GM19397 (cell line): ENCODE measurements around the gene GJD4.
A peak's percentile ranks its signal among the peaks of the same experiment; 100 is the strongest.

Experiments
- ATAC-seq: cut with Tn5 transposase; IDR thresholded peaks from one replicate; pipeline ENCODE4 v1.9.1; 2021; ENCODE audit warnings: mild to moderate bottlenecking, moderate library complexity; ENCODE audit not compliant: unreplicated experiment

GJD4 gene

GRCh38 chr10:35605191-35605590 is at the start of gene GJD4:
TSS of gene GJD4 (plus strand) at chr10:35605341. CDS start at chr10:35605568, 227 bp downstream.
- no peak for ATAC-seq

- no peak for ATAC-seq
These were observed 48.9 kb upstream of the GJD4 start for GRCh38 chr10:35555962-35556930.

DNA sequence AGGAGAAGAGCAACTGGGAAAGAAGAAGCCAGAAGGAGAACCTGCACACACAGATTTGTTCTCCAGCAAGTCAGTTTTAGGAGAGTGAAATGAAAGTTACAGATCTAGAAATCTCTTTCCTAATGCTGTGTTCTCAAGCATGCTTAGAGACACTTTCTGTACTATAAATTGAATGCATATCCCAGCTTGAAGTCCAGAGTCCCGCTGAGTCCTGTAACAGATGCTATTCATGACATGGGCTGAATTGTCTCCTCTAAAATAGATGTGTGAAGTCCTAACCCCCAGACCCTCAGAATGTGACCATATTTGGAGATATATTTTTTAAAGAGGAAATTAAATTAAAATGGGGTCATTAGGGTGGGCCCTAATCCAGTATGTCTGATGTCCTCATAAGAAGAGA is 46.9 kb upstream of the GJD4 start:
- ATAC-seq, result no peak

DNA sequence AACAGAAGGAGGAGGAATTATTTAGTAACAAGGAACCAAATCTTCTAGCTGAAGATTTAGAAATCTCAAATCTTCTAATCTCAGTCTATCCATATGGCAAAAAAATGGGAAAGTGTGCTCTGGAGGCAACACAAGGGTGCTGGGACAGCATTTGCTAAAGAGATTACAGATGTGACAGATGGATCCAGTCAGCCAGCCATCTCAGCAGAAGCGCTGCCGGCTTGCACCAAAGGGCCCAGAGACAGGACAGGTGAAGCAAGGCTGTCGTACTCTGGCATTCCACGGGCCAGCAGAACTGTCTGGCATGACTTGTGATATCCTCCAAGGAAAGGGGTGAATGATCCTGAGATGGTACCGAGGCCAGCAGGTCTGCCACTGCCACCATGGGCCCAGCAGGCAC is 45.7 kb upstream of the GJD4 start:
- no peak for ATAC-seq

GRCh38 chr10:35561715-35562114 is 43.4 kb upstream of the GJD4 start:
- no peak for ATAC-seq

DNA sequence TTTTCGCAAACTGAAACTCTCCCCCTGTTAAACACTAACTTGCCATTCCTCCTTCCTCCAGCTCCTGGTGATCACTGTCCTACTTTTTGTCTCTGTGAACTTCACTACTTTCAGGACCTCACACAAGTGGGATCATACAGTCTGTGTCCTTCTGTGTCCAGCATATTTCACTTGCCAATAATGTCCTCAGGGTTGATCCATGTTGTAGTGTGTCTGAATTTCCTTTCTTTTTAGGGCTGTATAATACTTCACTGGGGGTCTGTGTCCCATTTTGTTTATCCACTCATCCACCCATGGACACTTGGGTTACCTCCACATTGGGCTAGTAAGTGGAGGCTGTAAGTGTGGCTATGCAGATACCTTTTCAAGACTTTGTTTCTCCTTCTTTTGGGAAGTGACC is 42.7 kb upstream of the GJD4 start:
- ATAC-seq, result no peak

DNA sequence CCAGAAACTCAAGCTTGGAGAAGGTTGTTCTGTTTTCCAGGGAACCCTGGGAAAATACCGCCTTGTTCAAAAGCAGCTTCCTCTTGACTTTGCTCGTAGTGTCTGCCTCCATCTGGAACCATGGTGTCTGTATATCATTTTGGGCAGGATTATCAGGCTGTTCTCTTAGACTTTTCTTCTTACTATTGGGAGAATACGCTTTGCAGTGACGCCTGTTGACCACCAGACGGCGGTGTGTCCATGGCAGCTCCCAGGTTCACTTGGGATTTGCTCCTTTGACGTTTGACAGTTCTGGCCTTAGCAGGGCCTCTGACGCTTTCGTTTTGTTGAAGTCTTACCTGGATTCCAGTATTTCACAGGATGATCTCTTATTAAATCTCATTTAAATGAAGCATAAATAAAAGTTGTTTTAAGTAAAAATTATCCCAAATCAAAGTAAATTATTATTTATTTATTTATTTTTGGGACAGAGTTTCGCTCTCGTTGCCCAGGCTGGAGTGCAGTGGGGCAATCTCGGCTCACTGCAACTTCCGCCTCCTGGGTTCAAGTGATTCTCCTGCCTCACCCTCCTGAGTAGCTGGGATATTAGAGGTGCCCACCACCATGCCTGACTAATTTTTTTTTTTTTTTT is 41.8 kb upstream of the GJD4 start:
- no peak for ATAC-seq

DNA sequence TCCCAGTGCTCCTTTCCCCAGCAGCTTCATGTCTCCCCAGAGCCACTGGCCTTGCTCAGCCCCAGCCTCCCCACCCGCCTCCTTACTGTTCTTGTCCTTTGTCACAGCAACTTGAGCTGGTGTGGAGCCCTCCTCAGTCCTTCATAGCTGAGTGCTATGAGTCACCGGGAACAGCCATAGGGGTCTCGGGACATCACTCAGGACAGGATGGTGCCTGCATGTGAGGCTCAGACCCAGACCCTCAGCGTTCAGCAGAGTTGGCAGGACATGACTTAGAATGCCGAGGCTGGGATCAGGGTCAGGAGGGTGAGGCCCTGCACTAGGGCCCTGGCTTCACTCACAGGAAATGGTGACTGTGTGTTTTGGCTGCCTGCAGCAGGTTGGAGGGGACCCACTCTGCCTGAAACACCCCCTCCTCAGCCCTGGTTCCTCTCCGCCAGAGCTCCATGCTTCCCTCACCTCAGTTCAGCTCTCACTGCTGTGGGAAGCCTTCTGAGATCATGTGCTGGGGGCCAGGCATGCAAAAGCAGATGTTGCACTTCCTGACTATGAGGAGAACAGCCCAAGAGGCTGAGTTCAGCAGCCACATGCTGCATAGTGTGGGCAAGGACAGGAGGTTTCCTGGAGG is 40.7 kb upstream of the GJD4 start:
- ATAC-seq, result peak; percentile 74

DNA sequence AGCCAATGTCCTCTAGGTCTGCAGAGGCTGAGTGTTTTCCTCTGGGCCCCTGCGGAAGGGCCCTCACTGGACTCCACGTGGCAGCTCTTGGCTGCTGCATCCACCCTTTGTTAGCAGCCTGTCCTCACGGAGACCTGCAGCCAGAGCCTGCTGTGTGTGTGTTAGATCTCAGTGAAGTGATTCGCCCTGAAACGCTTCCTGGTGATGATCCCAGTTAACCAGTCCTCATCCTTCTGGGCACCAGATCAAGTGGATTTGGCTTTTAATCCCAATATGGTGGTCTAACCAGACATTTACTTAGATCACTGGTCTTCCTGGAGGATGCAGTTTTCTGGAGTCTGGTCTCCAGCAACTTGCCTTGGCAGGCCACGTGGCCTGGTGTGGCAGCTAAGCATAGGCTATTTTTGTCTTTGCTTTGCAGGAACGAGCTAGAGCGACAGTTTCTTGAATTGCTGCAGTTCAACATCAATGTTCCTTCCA is 39.5 kb upstream of the GJD4 start:
- no peak for ATAC-seq

DNA sequence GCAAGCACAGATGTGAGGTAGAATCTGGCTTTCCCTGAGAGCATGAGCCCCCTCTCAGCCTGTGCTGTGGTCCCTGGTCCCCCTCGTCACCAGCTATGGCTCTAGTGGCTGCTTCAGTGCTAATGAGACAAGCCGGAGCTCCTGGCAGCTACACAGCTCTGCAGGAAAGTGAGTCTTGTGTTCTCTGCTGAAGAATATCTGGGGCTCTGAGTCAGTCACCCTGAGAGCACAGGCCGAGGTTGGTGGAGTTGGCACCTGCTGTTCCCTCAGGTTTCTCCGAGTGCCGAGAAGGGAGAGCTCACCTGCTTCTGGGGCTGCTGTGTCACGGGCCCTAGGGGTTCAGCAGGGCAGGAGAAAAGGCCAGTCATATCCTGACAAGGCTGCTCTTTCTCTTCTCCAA is 37.2 kb upstream of the GJD4 start:
- ATAC-seq, result no peak

DNA sequence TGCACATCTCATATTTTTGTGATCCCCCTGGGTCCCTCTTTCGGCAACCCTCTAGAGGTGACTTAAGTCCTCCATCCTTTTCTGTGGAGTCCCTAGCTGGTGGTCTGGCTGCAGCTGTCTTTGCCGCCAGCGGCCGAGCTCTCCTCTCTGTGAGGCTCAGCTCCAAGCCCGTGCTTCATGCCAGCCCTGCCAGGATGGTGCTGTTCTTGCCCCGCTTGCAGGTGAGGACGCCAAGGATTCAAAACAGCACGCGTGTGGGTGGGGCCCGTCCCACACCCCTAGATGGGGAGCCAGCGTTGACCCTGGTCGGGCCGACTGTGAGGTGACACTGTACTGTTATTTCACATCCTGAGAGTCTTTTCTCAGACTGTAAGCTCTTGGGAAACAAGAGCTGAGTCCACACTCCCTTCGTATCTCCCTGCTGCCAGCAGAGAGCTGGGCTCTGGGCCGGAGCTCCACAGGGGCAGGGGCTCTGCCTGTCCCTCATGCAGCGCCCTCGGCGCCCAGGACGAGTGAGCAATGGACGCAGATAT is 36.6 kb upstream of the GJD4 start:
- ATAC-seq, result no peak

DNA sequence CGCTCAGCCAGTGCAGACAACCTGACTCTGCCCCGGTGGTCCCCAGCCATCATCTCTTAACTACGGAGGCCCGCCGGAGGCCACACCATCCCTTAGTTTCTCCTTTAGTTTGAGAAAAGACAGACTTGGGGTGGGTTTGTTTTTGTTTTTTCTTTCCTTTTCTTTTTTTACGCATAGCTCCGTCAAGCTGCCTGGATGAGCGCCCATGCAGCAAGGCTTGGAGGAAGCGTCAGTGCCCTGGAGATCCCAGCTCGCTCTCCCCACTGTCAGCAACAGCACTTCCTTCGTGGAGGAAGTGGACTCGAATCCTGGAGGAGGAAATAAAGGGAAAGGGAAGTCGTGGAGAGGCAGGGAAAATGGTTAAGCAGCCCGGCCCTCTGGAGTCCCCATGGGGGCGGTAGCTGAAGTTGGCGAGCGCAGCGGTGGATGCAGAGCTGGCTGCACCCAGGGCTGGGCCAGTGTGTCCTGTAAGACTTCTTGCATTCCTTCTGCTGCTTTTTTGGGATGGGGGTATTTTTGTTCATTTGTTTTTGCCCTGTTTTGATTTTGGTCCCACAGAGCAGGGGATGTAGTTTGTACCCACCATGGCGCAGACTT is 35.9 kb upstream of the GJD4 start:
- ATAC-seq, result no peak

- no peak for ATAC-seq
These were observed 35.3 kb upstream of the GJD4 start for GRCh38 chr10:35569836-35570235.

GRCh38 chr10:35570397-35570796 is 34.7 kb upstream of the GJD4 start:
- no peak for ATAC-seq

- no peak for ATAC-seq
These were observed 32.6 kb upstream of the GJD4 start for GRCh38 chr10:35572583-35572982.

GRCh38 chr10:35573796-35574195 is 31.3 kb upstream of the GJD4 start:
- ATAC-seq, result no peak

- no peak for ATAC-seq
These were observed 30.2 kb upstream of the GJD4 start for GRCh38 chr10:35574924-35575352.

- ATAC-seq, result no peak
These were observed 29.5 kb upstream of the GJD4 start for GRCh38 chr10:35575640-35576039.

GRCh38 chr10:35576730-35577129 is 28.4 kb upstream of the GJD4 start:
- ATAC-seq, result no peak

- ATAC-seq, result no peak
These were observed 27.1 kb upstream of the GJD4 start for GRCh38 chr10:35577926-35578617.
